Activated CD8-positive, alpha-beta T cell treated with anti-CD3 and anti-CD28 coated beads for 36 hours (primary cell): ENCODE data around the gene GPX1. TPM values are rescaled to one million over a fixed set of nuclear protein-coding genes. Genes with fewer than 3 reads are reported as not detected.

Source experiments
- ATAC-seq: fragments of 200-7000 bp; cut with Tn5 transposase; one replicate; pipeline ENCODE4 v1.10.0; 2021; ENCODE audit warnings: mild to moderate bottlenecking, moderate library complexity
- CTCF ChIA-PET: fragments of 350-600 bp; sonication (Branson Sonifier 250); formaldehyde crosslinking; loops from one replicate; lab custom pipeline; 2021; ENCODE audit warnings: antibody characterized with exemption; lab: Charles Lee
- POLR2A ChIA-PET: fragments of 350-600 bp; sonication (Branson Sonifier 250); formaldehyde crosslinking; loops from one replicate; lab custom pipeline; 2021; ENCODE audit warnings: antibody characterized with exemption; lab: Charles Lee
- DNase-seq: peaks from one replicate; pipeline ENCODE4 v3.0.0-alpha.2; 2020
- H3K27ac Mint-ChIP-seq: one replicate; pipeline ENCODE4 v1.8.0; 2021; ENCODE audit warnings: mild to moderate bottlenecking, mixed read lengths
- H3K27me3 Mint-ChIP-seq: one replicate; pipeline ENCODE4 v1.8.0; 2021; ENCODE audit warnings: mixed read lengths
- H3K36me3 Mint-ChIP-seq: one replicate; pipeline ENCODE4 v1.8.0; 2021; ENCODE audit warnings: low read depth, mixed read lengths
- H3K4me1 Mint-ChIP-seq: one replicate; pipeline ENCODE4 v1.8.0; 2021; ENCODE audit warnings: low read depth, mixed read lengths
- H3K4me3 Mint-ChIP-seq: one replicate; pipeline ENCODE4 v1.8.0; 2021; ENCODE audit warnings: mild to moderate bottlenecking, moderate library complexity, mixed read lengths
- H3K9me3 Mint-ChIP-seq: one replicate; pipeline ENCODE4 v1.8.0; 2021; ENCODE audit warnings: mixed read lengths
- CTCF ChIP-seq: fragments of 200-600 bp; IDR thresholded peaks from one replicate; pipeline ENCODE4 v1.8.0; 2022; ENCODE audit warnings: antibody characterized with exemption, mild to moderate bottlenecking
- intact Hi-C: fragments of 100-400 bp; cut with micrococcal nuclease; formaldehyde crosslinking; loops from one replicate; pipeline ENCODE4 v1.10.0; 2022
- total RNA-seq, 2 experiments: library from RNA; stranded (reverse); gene quantifications; one replicate each; pipeline ENCODE4 v1.2.3, GENCODE V29; 2021

GPX1 gene
- total RNA-seq, 2 experiments from 2014 or later, result 201 to 202 TPM

- DNase-seq (no peak), ATAC-seq (peak; percentile 17)
- Mint-ChIP-seq H3K4me3 (no peak overlapping the region), H3K4me1 (peaks cover 51% of the 10 kb centered on the region), H3K27me3 (no peaks in the 10 kb centered on the region), H3K36me3 (peaks cover 22% of the 10 kb centered on the region), H3K27ac (peak overlapping the region; percentile 62), H3K9me3 (no peaks in the 10 kb centered on the region)
- ChIA-PET POLR2A (no interaction called here), CTCF (interaction anchor here (1.2 to 1.7 kb wide), 3 partner anchors 10 to 48 kb away, joined by 4 to 8 read pairs (median 5); partner anchors contain the start of gene USP4)
- TF ChIP-seq CTCF, result no peak
- intact Hi-C loops, result no loop called here
Observed at GRCh38 chr3:49387721-49388120, 29.6 kb upstream of the GPX1 start.

GRCh38 chr3:49386056-49386756 is 28.1 kb upstream of the GPX1 start:
- intact Hi-C loops, result no loop called here
- CTCF ChIA-PET, result interaction anchor here (1.0 kb wide), 2 partner anchors 42 to 153 kb away, joined by 3 read pairs; no protein-coding TSS in a partner anchor
- H3K4me1 Mint-ChIP-seq, result peaks cover 50% of the 10 kb centered on the region
- ATAC-seq (no peak), DNase-seq (no peak)
- no peaks in the 10 kb centered on the region for H3K27me3 Mint-ChIP-seq
- POLR2A ChIA-PET, result interaction anchor here (1.4 kb wide), 1 partner anchor 26 kb away, joined by 3 read pairs; no protein-coding TSS in a partner anchor
- peak overlapping the region; percentile 17 for H3K27ac Mint-ChIP-seq
- TF ChIP-seq CTCF, result no peak
- peaks cover 22% of the 10 kb centered on the region for H3K36me3 Mint-ChIP-seq
- H3K4me3 Mint-ChIP-seq, result no peak overlapping the region
- no peaks in the 10 kb centered on the region for H3K9me3 Mint-ChIP-seq

- ATAC-seq, result no peak
- DNase-seq, result no peak
- Mint-ChIP-seq H3K27me3 (no peaks in the 10 kb centered on the region), H3K36me3 (peaks cover 22% of the 10 kb centered on the region), H3K27ac (peak overlapping the region; percentile 30), H3K4me1 (peaks cover 50% of the 10 kb centered on the region), H3K4me3 (no peak overlapping the region), H3K9me3 (no peaks in the 10 kb centered on the region)
- intact Hi-C loops, result no loop called here
- TF ChIP-seq CTCF, result no peak
- ChIA-PET POLR2A (no interaction called here), CTCF (interaction anchor here (1.0 kb wide), 1 partner anchor 154 kb away, joined by 3 read pairs; no protein-coding TSS in a partner anchor)
Observed at GRCh38 chr3:49385617-49386016, 27.5 kb upstream of the GPX1 start.

GRCh38 chr3:49383387-49383786 is 25.2 kb upstream of the GPX1 start:
- ChIA-PET CTCF (no interaction called here), POLR2A (no interaction called here)
- H3K27ac Mint-ChIP-seq, result peak overlapping the region; percentile 21
- H3K4me3 Mint-ChIP-seq, result no peak overlapping the region
- intact Hi-C loops, result no loop called here
- no peaks in the 10 kb centered on the region for H3K9me3 Mint-ChIP-seq
- DNase-seq (no peak), ATAC-seq (no peak)
- H3K36me3 Mint-ChIP-seq, result peaks cover 23% of the 10 kb centered on the region
- H3K4me1 Mint-ChIP-seq, result peaks cover 57% of the 10 kb centered on the region
- TF ChIP-seq CTCF, result no peak
- H3K27me3 Mint-ChIP-seq, result no peaks in the 10 kb centered on the region

- no peaks in the 10 kb centered on the region for H3K9me3 Mint-ChIP-seq
- ChIA-PET CTCF (interaction anchor here (1.2 kb wide), 1 partner anchor 10 kb away, joined by 5 read pairs; no protein-coding TSS in a partner anchor), POLR2A (interaction anchor here (0.5 to 2.4 kb wide), 3 partner anchors 14 to 132 kb away, joined by 3 to 9 read pairs (median 4); partner anchors contain the start of gene USP4)
- no peak overlapping the region for H3K4me3 Mint-ChIP-seq
- H3K27me3 Mint-ChIP-seq, result no peaks in the 10 kb centered on the region
- H3K36me3 Mint-ChIP-seq, result peaks cover 37% of the 10 kb centered on the region
- H3K4me1 Mint-ChIP-seq, result peaks cover 39% of the 10 kb centered on the region
- TF ChIP-seq CTCF, result no peak
- DNase-seq (no peak), ATAC-seq (no peak)
- peak overlapping the region; percentile 69 for H3K27ac Mint-ChIP-seq
- intact Hi-C loops, result no loop called here
Observed at GRCh38 chr3:49378249-49378895, 20.2 kb upstream of the GPX1 start.
